HG02763 (cell line): Measurements from ENCODE around the gene HRH3.

Source experiments
- ATAC-seq: cut with Tn5 transposase; IDR thresholded peaks from one replicate; pipeline ENCODE4 v1.9.1; 2021; ENCODE audit warnings: mild to moderate bottlenecking, moderate library complexity; ENCODE audit not compliant: unreplicated experiment

Gene HRH3

GRCh38 chr20:62219992-62220665 is at the start of gene HRH3:
Gene HRH3, minus strand, starts transcription at chr20:62220278. Its CDS starts 308 bp downstream, at chr20:62219970.
- no peak for ATAC-seq

GRCh38 chr20:62269871-62270270 is 49.8 kb upstream of the HRH3 start:
- no peak for ATAC-seq

GRCh38 chr20:62269378-62269777 is 49.3 kb upstream of the HRH3 start:
- ATAC-seq, result no peak

- no peak for ATAC-seq
Measured at GRCh38 chr20:62268228-62268900, 48.3 kb upstream of the HRH3 start.

- no peak for ATAC-seq
Measured at GRCh38 chr20:62267543-62267942, 47.5 kb upstream of the HRH3 start.

GRCh38 chr20:62266851-62267250 is 46.8 kb upstream of the HRH3 start:
- ATAC-seq, result no peak

GRCh38 chr20:62266340-62266739 is 46.3 kb upstream of the HRH3 start:
- no peak for ATAC-seq

GRCh38 chr20:62265365-62265764 is 45.3 kb upstream of the HRH3 start:
- ATAC-seq, result no peak

GRCh38 chr20:62263396-62263795 is 43.3 kb upstream of the HRH3 start:
- no peak for ATAC-seq

- no peak for ATAC-seq
Measured at GRCh38 chr20:62262064-62262463, 42.0 kb upstream of the HRH3 start.

- ATAC-seq, result no peak
Measured at GRCh38 chr20:62259294-62259565, 39.2 kb upstream of the HRH3 start.

GRCh38 chr20:62258499-62259293 is 38.6 kb upstream of the HRH3 start:
- no peak for ATAC-seq

GRCh38 chr20:62255976-62256375 is 35.9 kb upstream of the HRH3 start:
- no peak for ATAC-seq

- no peak for ATAC-seq
Measured at GRCh38 chr20:62254021-62254724, 34.1 kb upstream of the HRH3 start.

- ATAC-seq, result no peak
Measured at GRCh38 chr20:62253398-62253797, 33.3 kb upstream of the HRH3 start.

GRCh38 chr20:62252342-62252966 is 32.4 kb upstream of the HRH3 start:
- ATAC-seq, result no peak

- no peak for ATAC-seq
Measured at GRCh38 chr20:62248890-62249560, 28.9 kb upstream of the HRH3 start.

- no peak for ATAC-seq
Measured at GRCh38 chr20:62246872-62247652, 27.0 kb upstream of the HRH3 start.

GRCh38 chr20:62246431-62246830 is 26.4 kb upstream of the HRH3 start:
- no peak for ATAC-seq

- no peak for ATAC-seq
Measured at GRCh38 chr20:62245911-62246280, 25.8 kb upstream of the HRH3 start.
